ENCODE measurements around the gene TUBA4A.

DNA sequence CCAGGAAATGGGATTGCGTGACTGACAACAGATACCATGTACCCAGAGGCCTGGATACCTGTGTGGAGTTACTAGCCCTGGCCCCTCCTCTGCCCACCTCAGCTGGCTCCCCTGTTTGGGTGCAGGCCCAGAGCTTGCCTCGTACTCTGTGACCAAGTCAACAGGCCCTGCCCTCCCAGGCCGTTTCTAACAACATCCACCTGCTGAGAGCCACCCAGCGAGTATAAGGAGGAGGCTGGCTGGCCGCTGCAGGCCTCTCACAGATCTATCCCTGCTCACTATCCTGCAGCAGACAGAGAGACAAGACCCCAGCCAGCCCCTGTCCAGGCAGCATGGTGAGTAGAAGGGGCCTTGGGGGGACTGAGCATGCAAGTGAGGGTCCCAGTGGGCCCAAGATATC, 12.5 kb upstream of the TUBA4A start:
- TF ChIP-seq, protein P1, sequence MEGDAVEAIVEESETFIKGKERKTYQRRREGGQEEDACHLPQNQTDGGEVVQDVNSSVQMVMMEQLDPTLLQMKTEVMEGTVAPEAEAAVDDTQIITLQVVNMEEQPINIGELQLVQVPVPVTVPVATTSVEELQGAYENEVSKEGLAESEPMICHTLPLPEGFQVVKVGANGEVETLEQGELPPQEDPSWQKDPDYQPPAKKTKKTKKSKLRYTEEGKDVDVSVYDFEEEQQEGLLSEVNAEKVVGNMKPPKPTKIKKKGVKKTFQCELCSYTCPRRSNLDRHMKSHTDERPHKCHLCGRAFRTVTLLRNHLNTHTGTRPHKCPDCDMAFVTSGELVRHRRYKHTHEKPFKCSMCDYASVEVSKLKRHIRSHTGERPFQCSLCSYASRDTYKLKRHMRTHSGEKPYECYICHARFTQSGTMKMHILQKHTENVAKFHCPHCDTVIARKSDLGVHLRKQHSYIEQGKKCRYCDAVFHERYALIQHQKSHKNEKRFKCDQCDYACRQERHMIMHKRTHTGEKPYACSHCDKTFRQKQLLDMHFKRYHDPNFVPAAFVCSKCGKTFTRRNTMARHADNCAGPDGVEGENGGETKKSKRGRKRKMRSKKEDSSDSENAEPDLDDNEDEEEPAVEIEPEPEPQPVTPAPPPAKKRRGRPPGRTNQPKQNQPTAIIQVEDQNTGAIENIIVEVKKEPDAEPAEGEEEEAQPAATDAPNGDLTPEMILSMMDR (conservative IDR thresholded peaks at IDR 0.05; ENCODE audit: low read depth, low read length), result no peak
- TF ChIP-seq, protein P2, sequence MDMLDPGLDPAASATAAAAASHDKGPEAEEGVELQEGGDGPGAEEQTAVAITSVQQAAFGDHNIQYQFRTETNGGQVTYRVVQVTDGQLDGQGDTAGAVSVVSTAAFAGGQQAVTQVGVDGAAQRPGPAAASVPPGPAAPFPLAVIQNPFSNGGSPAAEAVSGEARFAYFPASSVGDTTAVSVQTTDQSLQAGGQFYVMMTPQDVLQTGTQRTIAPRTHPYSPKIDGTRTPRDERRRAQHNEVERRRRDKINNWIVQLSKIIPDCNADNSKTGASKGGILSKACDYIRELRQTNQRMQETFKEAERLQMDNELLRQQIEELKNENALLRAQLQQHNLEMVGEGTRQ (IDR thresholded peaks at IDR 0.05; ENCODE audit: low read depth, low read length), result no peak
- TF ChIP-seq POLR2A (IDR thresholded peaks at IDR 0.05; ENCODE audit: low read depth, low read length) (no peak), RAD21 (IDR thresholded peaks at IDR 0.05; ENCODE audit: low read length) (no peak), FOS (IDR thresholded peaks at IDR 0.05; ENCODE audit: low read depth, low read length) (no peak), NFE2L2 (IDR thresholded peaks at IDR 0.05; ENCODE audit: low read depth, low read length) (no peak), SMC3 (IDR thresholded peaks at IDR 0.05; ENCODE audit: low read depth, low read length) (no peak), BHLHE40 (IDR thresholded peaks at IDR 0.05; ENCODE audit: low read depth, low read length) (no peak), MAFK (IDR thresholded peaks at IDR 0.05; ENCODE audit: low read depth, low read length) (no peak), CEBPB (IDR thresholded peaks at IDR 0.05; ENCODE audit: low read depth, low read length) (no peak)
- TF ChIP-seq, protein P3, sequence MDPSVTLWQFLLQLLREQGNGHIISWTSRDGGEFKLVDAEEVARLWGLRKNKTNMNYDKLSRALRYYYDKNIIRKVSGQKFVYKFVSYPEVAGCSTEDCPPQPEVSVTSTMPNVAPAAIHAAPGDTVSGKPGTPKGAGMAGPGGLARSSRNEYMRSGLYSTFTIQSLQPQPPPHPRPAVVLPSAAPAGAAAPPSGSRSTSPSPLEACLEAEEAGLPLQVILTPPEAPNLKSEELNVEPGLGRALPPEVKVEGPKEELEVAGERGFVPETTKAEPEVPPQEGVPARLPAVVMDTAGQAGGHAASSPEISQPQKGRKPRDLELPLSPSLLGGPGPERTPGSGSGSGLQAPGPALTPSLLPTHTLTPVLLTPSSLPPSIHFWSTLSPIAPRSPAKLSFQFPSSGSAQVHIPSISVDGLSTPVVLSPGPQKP (IDR thresholded peaks at IDR 0.05; ENCODE audit: borderline replicate concordance, low read depth, low read length), result no peak

All from IMR-90 (cell line).